GM19468 (cell line): Measurements from ENCODE around the gene TOM1.
"Not testable (repeated sequence)": the region's sequence is repeated elsewhere in the genome, so short reads cannot be mapped to it uniquely, and the experiment has no call there.

Experiments used
- ATAC-seq: cut with Tn5 transposase; IDR thresholded peaks from one replicate; pipeline ENCODE4 v1.9.1; 2021; ENCODE audit warnings: mild to moderate bottlenecking, moderate library complexity, moderate number of reproducible peaks; ENCODE audit not compliant: unreplicated experiment; ENCODE audit errors: extremely low read depth

TOM1 gene

DNA sequence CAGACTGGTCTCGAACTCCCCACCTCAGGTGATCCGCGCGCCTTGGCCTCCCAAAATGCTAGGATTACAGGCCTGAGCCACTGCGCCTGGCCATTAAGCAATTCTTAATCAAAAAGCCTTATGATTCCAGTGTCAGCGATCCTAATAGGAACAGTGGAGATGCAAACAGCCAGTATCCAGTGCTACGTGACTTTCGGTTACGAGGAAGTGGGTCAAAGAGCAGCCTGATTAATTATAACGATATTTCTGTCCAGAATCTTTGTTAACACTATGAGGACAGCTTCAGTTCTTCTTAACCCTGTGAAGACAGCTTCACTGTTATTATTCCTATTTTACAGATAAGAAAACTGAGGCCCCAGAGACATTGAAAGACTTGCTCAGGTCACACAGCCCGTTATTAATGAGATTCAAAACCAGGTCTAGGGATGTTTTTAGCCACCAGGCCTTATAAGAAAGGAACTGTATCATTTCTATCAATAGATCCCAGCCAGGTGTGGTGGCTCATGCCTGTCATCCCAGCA, 63.9 kb downstream of the TOM1 start:
- ATAC-seq, result no peak

DNA sequence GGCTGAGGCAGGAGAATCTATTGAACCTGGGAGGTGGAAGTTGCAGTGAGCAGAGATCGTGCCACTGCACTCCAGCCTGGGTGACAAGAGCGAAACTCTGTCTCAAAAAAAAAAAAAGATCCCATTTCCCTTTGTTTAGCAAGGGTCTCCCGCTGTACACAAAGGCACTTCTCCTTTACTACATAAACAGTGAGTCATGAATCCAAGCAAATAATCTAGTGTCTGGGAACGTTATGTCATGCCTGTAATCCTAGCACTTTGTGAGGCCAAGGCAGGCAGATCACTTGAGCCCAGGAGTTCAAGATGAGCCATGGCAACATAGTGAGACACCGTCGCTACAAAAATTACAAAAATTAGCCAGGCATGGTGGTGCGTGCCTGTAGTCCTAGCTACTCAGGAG, 64.5 kb downstream of the TOM1 start:
- ATAC-seq, result not testable (repeated sequence)

DNA sequence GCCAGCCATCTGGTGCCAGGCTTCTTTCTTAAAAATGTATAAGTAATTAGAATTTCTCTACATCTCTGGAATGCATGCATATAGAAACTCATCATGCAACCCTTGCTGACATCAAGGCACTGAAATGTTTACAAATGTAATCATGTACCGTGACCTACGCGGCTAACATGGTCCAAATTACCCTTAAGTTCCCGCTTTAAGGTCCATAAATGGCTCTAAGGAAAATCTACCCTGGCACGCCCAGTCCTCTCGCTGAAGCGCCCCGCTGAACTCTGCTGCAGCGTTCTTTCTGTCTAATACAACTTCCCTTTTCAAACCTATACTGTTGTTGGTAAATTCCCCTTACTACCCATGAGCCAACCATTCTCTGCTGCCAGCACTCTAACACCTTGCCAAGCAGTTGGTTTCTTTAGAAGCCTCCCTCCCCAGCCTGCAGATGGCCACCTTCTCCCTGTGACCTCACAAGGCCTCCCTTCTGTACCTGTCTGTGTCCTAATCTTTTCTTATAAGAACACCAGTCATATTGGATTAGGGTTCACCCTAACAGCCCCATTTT, 67.7 kb downstream of the TOM1 start:
- ATAC-seq, result no peak

DNA sequence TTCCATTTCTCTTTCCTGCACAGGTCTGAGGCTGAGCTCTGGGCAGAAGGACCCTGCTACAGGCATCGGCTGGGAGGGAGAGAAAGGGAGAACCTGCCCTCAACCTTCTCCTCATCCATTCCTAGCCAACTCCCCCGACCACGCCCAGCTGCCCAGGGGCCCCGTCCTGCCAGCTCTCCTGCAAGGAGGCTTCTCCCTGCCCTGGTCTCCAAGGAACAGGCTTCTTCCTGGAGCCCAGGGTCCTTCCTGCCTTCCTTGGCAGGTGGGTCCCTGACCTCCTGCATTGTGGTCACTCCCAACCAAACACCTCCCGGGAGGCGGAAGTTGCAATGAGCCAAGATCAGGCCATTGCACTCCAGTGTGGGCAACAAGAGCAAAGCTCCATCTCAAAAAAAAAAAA, 68.7 kb downstream of the TOM1 start:
- ATAC-seq, result no peak

DNA sequence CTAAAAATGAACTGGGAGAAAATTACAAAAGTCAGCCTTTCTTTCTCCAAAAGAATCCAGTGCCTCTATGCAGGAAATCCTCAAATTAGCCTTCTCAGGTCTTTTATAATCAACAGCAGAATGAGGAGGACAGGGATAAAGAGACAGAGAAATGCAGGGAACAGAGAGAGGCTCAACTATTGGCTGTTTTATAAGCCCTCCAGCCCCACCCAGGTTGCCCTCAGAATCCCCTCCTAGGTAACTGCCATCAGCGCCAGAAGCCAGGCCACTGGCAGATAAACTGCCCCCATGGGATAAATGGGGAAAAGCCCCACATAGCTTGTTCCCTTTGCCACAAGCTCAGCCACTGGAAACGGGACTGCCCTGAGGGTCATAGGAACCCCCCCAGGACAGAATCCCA, 70.3 kb downstream of the TOM1 start:
- no peak for ATAC-seq

DNA sequence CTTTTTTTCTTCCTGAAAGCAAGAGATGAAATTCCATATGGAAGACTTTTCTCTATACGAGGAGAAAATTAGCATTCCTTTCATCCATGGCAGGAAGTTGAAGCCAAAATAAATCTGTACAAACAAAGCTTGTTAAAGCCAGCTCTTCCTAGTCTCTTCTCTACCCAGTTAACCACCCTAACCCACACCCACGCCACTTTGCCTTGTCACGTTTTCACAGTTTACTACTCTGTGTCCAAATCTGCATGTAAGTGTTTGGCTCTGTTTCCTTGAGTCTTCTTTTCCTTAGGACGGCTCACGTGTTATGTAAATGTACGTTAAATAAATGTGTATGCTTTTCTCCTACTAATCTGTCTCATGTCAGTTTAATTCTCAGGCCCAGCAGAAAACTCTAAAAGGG, 74.1 kb downstream of the TOM1 start:
- no peak for ATAC-seq

DNA sequence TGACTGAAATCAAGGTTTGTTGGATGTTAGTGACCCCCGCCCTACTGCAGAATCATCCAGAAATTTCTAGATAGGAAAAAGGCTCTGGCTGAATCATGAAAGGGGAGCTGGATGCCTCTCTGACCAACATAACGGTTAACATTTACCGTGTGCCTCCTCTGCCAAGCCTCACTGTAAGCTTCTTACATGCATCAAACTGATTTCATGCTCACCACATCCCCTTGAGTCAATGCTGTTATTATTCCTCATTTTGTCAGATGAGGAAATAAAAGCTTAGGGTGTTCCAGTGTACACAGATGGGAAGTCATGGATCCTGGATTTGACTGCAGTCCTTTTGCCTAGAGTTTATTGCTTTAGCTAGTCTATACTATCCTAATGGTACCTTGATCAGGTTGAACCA, 75.3 kb downstream of the TOM1 start:
- ATAC-seq, result no peak

DNA sequence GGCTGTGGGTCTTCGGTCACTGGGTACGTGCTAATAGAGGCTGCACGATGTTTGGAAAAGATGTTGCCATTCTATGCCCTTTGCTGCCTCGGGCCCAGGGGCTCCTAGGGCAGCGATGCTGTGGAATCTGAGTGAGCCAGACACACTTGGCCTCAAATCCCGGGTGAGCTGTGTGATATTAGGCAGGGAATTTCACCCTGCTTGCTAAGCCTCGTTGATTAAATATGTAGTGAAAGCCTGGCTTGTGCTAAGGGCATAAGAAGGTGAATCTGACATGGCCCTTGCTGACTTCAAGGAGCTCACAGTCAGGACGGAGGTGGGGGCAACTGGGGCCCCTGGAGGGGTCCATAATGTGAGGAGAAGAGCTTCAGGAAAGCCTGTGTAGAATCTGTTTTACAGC, 75.8 kb downstream of the TOM1 start:
- no peak for ATAC-seq

DNA sequence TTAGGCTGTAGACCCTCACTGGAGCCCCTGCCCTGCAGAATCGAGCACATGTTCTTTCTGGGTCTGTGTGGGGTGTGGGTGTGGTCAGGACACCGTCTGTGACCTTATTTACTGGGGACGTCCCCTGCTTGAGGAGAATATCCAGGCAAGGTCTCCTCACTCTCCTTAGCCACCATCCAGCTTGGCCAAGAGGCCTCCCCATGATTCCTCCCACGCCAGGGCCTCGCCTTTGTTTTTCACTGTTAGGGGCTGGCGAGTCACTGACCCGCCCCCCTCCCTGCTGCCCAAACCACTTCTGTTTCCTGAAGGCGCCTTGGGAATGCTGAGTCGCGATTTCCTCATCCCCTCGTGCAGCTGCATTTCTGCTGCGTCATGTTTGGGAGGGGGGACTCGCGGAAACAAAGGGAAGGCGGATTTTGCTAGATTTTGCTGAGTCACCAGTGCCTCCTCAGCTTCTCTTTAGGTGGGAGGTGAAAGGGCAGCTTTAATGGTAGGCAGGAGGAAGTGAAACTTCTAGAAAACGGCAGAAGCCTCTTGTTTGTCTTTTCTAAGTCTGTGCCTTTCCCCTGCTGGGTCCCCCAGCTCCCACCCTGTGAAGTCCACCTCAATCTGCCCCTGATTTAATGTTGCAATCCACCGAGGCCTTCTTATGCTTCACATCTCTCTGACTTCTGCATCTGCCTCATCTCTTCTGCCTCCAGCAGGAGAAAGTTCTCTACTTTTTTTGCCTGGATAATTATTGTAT, 77.2 kb downstream of the TOM1 start:
- no peak for ATAC-seq

DNA sequence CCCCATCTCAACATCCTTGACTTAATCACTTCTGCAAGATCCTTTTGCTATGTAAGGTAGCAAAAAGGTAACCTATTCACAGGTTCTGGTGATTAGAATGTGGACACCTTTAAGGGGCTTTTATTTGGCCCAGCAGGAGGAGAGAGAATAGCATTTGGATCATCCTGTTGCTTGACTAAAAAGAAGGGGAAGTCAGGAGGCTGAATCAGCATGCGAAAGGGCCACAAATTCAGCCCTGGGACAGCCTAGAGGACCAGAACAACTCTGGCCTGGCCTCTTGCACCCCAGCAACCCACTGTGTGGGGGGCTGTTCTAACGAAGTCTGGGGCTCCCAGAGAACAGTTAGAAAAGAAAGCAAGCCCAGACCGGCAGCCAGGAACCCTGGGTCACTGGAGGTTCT, 78.0 kb downstream of the TOM1 start:
- ATAC-seq, result no peak

DNA sequence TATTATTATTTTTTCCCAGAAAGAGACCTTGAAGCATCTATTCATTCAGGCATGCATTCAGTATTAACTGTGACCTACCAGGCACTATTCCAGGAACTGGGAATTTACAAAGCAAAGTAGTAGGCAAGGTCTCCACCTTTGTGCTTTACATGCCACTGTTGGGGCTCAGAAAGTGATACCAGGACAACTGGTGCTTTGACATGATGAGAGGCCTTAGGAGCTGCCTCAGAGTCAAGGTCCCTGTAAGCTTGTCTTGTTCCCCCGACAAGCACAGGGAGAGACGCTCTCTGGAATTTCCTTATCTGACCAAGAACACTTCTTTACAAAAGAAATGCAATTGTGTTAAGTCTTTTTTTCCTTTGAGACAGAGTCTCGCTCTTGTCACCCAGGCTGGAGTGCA, 78.9 kb downstream of the TOM1 start:
- no peak for ATAC-seq

DNA sequence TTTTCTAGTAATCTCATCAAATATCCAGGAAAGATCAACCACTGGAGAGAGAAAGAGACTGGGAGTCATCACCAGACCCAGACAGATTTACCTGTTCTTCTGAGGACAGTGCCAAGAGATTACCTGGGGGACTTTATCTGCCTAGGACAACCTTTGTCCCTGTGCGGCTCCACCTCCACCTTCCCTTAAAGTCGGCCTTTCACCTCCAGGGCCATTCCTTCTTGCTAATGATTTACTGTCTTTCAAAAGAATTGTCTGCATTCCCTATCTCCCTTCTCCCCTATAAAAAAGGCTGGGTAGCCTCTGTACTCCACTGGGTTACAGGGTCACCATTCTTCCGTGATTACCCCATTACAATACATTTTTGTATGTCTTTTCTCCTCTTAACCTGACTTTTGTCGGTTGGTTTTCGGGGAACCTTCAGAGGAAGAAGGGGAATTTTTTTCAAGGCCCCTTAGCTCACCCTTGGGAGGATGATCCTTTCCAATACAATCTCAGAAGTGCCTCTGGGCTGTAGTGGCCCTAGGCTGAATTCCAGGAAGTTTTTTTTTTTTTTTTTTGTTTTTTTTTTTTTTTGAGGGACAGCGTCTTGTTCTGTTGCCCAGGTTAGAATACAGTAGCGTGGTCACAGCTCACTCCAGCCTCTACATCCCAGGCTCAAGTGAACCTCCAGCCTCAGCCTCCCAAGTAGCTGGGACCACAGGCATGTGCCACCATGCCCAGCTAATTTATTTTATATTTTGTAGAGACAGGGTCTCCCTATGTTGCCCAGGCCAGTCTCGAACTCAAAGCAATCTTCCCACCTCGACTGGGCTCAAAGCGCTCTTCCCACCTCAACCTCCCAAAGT, 79.7 kb downstream of the TOM1 start:
- no peak for ATAC-seq

DNA sequence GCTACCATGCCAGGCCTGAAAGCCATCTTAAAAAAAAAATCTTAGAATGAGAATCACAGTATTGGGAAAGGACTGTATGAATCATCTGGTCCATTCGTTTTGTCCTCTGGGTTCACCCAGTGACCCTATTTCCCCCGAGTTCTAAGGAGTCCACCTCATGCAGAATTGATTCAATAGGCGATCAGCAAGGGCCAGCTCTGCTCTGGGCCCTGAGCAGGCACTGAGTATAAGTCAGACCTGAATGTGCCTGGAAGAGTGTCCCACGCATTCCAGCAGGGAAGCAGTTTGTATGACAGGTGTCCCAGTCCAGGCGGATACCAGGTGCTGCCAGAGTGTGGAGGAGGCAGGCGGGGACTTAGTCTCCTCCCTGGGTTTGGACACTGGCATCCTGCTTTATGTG, 80.3 kb downstream of the TOM1 start:
- no peak for ATAC-seq

DNA sequence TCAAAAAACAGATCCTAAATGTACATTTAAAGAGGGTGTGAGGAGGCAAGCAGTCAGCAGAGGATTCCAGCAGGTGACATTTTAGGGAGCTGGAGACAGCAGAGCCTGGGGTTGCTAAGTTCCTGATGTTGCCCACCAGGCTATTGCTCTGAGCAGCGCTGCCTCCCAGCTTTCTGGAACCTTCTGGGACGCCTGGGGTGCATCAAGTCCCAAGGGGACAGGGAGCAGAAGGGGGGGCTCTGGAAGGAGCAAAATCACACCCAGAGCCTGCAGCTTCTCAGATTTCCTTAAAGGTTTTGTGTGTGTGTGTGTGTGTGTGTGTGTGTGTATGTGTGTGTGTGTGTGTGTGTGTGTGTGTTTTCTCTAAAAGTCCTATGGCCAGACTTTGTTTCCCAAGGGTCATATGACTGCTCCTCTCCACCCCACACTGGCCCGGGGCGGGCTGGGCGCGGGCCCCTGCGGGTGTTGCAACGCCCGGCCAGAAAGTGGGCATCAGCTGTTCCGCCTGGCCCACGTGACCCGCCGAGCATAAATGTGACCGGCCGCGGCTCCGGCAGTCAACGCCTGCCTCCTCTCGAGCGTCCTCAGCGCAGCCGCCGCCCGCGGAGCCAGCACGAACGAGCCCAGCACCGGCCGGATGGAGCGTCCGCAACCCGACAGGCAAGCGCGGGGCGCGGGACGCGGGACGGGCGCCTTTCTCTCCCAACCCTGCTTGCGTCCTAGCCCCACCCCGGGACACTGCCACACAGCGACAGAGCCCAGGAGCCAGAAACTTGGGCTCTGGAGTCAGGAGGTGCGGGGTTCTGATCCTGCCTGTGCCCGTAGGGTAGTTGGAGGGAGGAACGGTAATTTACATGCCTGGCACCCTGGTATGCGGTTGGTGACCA, 81.1 kb downstream of the TOM1 start, which contains the start of gene HMOX1:
Gene HMOX1, plus strand, starts transcription at position 560 of the 887 bp plus-strand sequence. Its CDS starts 78 bp downstream, at position 638.
- no peak for ATAC-seq

DNA sequence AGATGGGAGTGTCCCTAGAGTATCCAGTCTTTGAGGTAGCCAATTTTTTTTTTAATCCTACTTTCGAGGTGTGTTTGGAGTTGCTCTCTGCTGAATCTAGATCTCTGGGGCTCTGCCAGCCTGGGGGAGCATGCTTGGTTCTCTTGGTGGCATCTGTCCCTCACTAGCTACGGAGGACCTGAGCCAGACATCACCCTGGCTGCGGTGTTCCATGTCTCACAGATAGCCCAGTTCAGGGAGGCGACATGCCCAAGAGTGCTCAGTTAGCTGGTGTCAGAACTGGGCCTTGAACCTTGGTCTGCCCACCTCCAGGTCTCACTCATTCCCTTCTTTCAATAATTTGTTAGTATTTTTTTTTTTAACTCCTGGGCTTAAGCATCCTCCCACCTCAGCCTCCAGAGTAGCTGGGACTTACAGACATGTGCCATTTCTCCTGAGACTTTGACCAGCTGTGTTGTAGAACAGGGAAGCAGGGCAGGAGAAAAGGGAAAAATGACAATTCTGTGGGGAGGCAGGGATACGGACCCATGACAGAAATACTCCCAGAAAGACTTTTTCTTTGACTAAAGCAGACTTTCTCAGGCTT, 81.8 kb downstream of the TOM1 start:
- no peak for ATAC-seq

DNA sequence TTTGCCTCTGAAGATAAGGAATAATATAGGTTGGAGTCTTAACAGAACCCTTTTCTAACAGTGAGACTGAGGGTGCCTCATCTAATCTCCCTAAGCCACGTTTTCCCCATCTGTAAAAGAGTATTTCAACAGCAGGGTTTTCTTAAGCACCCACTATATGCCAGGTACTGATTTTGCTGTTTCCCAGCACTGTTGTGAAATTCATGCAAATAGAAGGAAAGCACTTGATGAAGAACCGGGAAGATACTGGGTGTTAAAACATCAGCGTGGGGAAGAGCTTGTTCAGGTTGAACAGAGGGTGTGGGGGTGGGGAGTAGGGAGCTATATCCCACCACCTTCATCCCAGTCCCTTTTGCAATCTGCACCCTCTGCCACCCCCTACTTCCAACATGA, 84.0 kb downstream of the TOM1 start:
- no peak for ATAC-seq

DNA sequence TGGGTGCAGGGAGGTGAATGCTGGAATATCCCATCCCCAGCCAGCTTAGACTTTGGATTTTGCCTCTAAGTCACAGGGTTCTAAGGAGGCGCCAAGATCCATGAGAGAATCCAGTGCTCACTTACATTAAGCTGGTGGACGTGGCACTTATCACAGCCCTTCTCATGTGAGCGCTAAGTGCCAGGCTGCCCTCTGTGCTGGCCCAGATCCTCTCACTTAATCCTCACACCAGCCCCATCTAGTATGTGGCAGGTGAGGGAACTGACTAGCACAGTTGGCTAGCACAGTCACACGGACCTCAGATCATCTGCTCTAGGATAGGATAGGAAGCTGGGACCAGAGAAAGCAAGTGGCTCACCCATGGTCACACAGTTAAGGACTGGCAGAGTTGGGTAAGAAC, 84.8 kb downstream of the TOM1 start:
- no peak for ATAC-seq

DNA sequence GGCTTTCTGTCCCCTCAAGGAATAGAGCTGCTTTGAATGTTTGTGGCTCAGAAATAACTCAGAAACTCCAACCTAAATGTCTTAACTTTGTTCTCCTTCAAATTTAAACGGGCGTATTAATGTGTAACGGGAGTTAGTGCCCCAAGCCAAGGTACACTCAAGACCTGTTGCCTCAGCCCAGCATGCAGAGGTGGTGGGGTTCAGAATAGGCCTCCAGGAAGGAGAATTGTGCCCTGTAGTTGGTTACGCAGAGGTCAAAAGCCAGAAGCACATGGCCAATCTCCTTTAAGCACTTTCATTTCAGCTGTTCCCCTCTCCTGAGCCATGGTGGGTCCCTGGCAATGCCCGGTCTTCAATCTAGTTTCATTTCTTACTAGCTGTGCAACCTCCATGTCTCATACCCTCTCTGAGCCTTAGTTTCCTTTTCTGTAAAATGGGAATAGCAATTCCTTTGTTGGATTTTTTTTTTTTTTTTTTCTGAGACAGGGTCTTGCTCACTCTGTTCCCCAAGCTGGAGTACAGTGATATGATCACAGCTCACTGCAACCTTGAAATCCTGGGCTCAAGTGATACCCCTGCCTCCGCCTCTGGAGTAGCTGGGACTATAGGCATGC, 85.4 kb downstream of the TOM1 start:
- no peak for ATAC-seq

DNA sequence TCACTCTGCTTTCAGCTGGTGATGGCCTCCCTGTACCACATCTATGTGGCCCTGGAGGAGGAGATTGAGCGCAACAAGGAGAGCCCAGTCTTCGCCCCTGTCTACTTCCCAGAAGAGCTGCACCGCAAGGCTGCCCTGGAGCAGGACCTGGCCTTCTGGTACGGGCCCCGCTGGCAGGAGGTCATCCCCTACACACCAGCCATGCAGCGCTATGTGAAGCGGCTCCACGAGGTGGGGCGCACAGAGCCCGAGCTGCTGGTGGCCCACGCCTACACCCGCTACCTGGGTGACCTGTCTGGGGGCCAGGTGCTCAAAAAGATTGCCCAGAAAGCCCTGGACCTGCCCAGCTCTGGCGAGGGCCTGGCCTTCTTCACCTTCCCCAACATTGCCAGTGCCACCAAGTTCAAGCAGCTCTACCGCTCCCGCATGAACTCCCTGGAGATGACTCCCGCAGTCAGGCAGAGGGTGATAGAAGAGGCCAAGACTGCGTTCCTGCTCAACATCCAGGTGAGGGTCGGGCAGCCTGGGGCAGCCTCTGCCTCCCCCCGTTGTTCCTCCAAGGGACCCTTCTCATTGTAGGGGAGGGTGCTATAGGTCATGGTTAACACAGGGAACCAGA, 87.1 kb downstream of the TOM1 start:
- ATAC-seq, result no peak
